Thoracic aorta (tissue), 2 donors: Measurements from ENCODE around the gene MYH3. TPM values are rescaled to one million over a fixed set of nuclear protein-coding genes. Genes with fewer than 3 reads are reported as not detected.

Experiments
- ATAC-seq: fragments of 150-250 bp; one replicate; pipeline ENCODE4 v1.8.0; 2017; ENCODE audit warnings: low read depth; ENCODE audit not compliant: insufficient number of reproducible peaks, low FRiP score
- DNase-seq: peaks from one replicate; pipeline ENCODE4 v3.0.0-alpha.2; 2020; ENCODE audit warnings: low spot score
- H3K27ac ChIP-seq, 2 donors: fragments of 200-600 bp; sonication (generic); 1 replicate in 1 of 2; 2 replicates in 1 of 2; pipeline ENCODE4 v1.5.1; 2016; ENCODE audit warnings: mild to moderate bottlenecking in 2 of 2, moderate library complexity in 2 of 2
- H3K27me3 ChIP-seq: fragments of 200-600 bp; sonication (generic); replicated peaks from 2 replicates; pipeline ENCODE4 v1.6.0; 2016; ENCODE audit warnings: mild to moderate bottlenecking; ENCODE audit not compliant: insufficient read depth
- H3K36me3 ChIP-seq: fragments of 200-600 bp; sonication (generic); one replicate; pipeline ENCODE4 v1.5.1; 2016
- H3K4me1 ChIP-seq, 2 donors: fragments of 200-600 bp; sonication (generic); 1 replicate in 1 of 2; 2 replicates in 1 of 2; pipeline versions ENCODE4 v1.5.1 to v1.6.0; 2016; ENCODE audit warnings: low read depth in 2 of 2, mild to moderate bottlenecking in 1 of 2; ENCODE audit not compliant: control insufficient read depth in 1 of 2
- H3K4me3 ChIP-seq: fragments of 200-600 bp; sonication (generic); 2 replicates; pipeline ENCODE4 v1.5.1; 2016; ENCODE audit warnings: mild to moderate bottlenecking
- H3K9me3 ChIP-seq: fragments of 200-600 bp; sonication (generic); 2 replicates; pipeline ENCODE4 v1.5.1; 2016
- total RNA-seq, 2 donors: library from RNA; depleted of rRNA; stranded (reverse); fragments of >200 nt; gene quantifications; one replicate each; pipeline versions ENCODE4 v1.1.0 to v1.2.3, GENCODE V29; 2016
- TF ChIP-seq, protein P1 (sequence below): fragments of 200-600 bp; sonication (generic); IDR thresholded peaks from one replicate; pipeline ENCODE4 v1.5.1; 2019; ENCODE audit warnings: antibody characterized with exemption

The MYH3 gene
- total RNA-seq, 2 donors from 2014 or later: 3.0 to 7.1 TPM

- Histone ChIP-seq H3K4me3 (no peak overlapping the region), H3K36me3 (no peaks in the 10 kb centered on the region), H3K4me1 (peaks cover 0 to 6% of the 10 kb centered on the region in 2 donors), H3K27me3 (no peaks in the 10 kb centered on the region), H3K9me3 (no peaks in the 10 kb centered on the region), H3K27ac (no peak overlapping the region)
- TF ChIP-seq, protein P1, sequence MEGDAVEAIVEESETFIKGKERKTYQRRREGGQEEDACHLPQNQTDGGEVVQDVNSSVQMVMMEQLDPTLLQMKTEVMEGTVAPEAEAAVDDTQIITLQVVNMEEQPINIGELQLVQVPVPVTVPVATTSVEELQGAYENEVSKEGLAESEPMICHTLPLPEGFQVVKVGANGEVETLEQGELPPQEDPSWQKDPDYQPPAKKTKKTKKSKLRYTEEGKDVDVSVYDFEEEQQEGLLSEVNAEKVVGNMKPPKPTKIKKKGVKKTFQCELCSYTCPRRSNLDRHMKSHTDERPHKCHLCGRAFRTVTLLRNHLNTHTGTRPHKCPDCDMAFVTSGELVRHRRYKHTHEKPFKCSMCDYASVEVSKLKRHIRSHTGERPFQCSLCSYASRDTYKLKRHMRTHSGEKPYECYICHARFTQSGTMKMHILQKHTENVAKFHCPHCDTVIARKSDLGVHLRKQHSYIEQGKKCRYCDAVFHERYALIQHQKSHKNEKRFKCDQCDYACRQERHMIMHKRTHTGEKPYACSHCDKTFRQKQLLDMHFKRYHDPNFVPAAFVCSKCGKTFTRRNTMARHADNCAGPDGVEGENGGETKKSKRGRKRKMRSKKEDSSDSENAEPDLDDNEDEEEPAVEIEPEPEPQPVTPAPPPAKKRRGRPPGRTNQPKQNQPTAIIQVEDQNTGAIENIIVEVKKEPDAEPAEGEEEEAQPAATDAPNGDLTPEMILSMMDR: no peak
- DNase-seq: no peak
- no peak for ATAC-seq
Measured at GRCh38 chr17:10612957-10613744, 44.0 kb downstream of the MYH3 start.

DNA sequence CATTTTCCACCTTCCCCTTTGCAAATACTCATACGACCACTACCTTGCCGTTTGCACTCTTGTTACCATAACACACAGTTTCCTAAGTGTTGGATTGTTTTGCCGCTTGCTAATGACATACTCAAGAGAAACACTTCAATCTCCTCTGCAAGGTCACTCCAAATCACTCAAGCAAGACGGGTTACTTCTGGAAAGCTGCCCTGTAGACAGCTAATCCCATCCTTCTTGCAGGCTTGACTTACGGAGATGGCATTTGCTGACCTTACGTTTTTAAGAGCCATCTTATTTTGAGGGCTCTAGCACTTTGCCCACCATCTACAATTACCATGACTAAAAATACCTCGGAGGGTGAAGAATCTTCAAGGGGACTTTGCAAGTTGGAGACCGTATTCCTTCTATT is 46.2 kb downstream of the MYH3 start:
- ATAC-seq: no peak
- DNase-seq: no peak
- H3K36me3 ChIP-seq: no peaks in the 10 kb centered on the region
- peaks cover 0 to 6% of the 10 kb centered on the region in 2 donors for H3K4me1 ChIP-seq
- no peak overlapping the region for H3K4me3 ChIP-seq
- TF ChIP-seq, protein P1: no peak
- H3K27me3 ChIP-seq: no peaks in the 10 kb centered on the region
- no peak overlapping the region for H3K27ac ChIP-seq
- H3K9me3 ChIP-seq: no peaks in the 10 kb centered on the region

GRCh38 chr17:10608244-10608643 is 48.9 kb downstream of the MYH3 start:
- ATAC-seq (no peak), DNase-seq (no peak)
- no peaks in the 10 kb centered on the region for H3K9me3 ChIP-seq
- H3K4me3 ChIP-seq: no peak overlapping the region
- H3K27me3 ChIP-seq: no peaks in the 10 kb centered on the region
- H3K27ac ChIP-seq: no peak overlapping the region
- H3K36me3 ChIP-seq: no peaks in the 10 kb centered on the region
- TF ChIP-seq, protein P1: no peak
- H3K4me1 ChIP-seq: no peaks in the 10 kb centered on the region

DNA sequence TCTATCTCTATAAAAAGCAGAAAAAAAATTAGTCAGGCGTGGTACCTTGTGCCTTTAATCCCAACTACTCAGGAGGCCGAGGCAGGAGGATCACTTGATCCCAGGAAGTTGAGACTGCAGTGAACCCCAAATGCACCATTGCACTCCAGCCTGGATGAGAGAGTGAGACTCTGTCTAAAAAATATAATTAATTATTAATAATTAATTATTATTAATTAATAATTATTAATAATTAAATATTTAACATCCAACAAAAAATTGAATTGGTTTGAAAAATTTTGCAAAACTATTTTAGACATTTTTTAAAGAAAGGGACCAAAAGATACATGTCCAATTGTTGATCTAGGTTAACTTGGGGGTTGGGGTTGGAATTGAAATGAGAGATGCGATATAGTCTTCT is 51.0 kb downstream of the MYH3 start:
- Histone ChIP-seq H3K4me3 (no peak overlapping the region), H3K36me3 (no peaks in the 10 kb centered on the region), H3K27ac (no peak overlapping the region), H3K9me3 (no peaks in the 10 kb centered on the region), H3K27me3 (no peaks in the 10 kb centered on the region), H3K4me1 (no peaks in the 10 kb centered on the region)
- TF ChIP-seq, protein P1: no peak
- no peak for ATAC-seq
- no peak for DNase-seq

- Histone ChIP-seq H3K27ac (no peak overlapping the region), H3K9me3 (no peaks in the 10 kb centered on the region), H3K36me3 (no peaks in the 10 kb centered on the region), H3K27me3 (no peaks in the 10 kb centered on the region), H3K4me3 (no peak overlapping the region), H3K4me1 (no peaks in the 10 kb centered on the region)
- DNase-seq (no peak), ATAC-seq (no peak)
- TF ChIP-seq, protein P1: no peak
Measured at GRCh38 chr17:10605221-10605783, 51.8 kb downstream of the MYH3 start.
